C4-2B (cell line): ENCODE results near the gene NFATC2.

Experiments
- CTCF ChIP-seq: fragments of 450-650 bp; conservative IDR thresholded peaks from 2 replicates; pipeline ENCODE4 v1.5.1; 2017; ENCODE audit warnings: mild to moderate bottlenecking
- ZFX ChIP-seq: fragments of 450-650 bp; IDR thresholded peaks from 2 replicates; pipeline ENCODE4 v1.6.1; 2017

- TF ChIP-seq CTCF = no peak
- TF ChIP-seq ZFX = no peak
Measured at GRCh38 chr20:51426718-51427650, 115.5 kb downstream of the NFATC2 start.
